Mesothelial cell of epicardium (in vitro differentiated cells): ENCODE measurements around the gene TMOD2. TPM values are rescaled to one million over a fixed set of nuclear protein-coding genes. Genes with fewer than 3 reads are reported as not detected.
"Not testable (repeated sequence)": the region's sequence is repeated elsewhere in the genome, so short reads cannot be mapped to it uniquely, and the experiment has no call there.

Experiments
- DNase-seq, 2 experiments: peaks; one replicate each; pipeline ENCODE4 v3.0.0; 2021; ENCODE audit warnings: low spot score in 2 of 2; ENCODE audit not compliant: unreplicated experiment in 2 of 2
- H3K27ac Mint-ChIP-seq: 2 replicates; pipeline ENCODE4 v1.8.0; 2021; ENCODE audit warnings: mixed read lengths
- H3K27me3 Mint-ChIP-seq: 2 replicates; pipeline ENCODE4 v1.8.0; 2021; ENCODE audit warnings: low read depth, mixed read lengths
- H3K36me3 Mint-ChIP-seq: 2 replicates; pipeline ENCODE4 v1.8.0; 2021; ENCODE audit warnings: mixed read lengths
- H3K4me1 Mint-ChIP-seq: 2 replicates; pipeline ENCODE4 v1.8.0; 2021; ENCODE audit warnings: mixed read lengths
- H3K4me3 Mint-ChIP-seq: 2 replicates; pipeline ENCODE4 v1.8.0; 2021; ENCODE audit warnings: mild to moderate bottlenecking, moderate library complexity, mixed read lengths
- H3K9me3 Mint-ChIP-seq: 2 replicates; pipeline ENCODE4 v1.8.0; 2021; ENCODE audit warnings: mixed read lengths
- total RNA-seq: library from RNA; stranded (reverse); gene quantifications from 3 replicates; pipeline ENCODE4 v1.2.1, GENCODE V29; 2021
- TF ChIP-seq, protein P1 (sequence below): fragments of 200-600 bp; sonication (generic); IDR thresholded peaks from one replicate; pipeline ENCODE4 v1.5.0; 2021; ENCODE audit warnings: antibody characterized with exemption; ENCODE audit not compliant: unreplicated experiment

Gene TMOD2
- total RNA-seq, 1 donor from 2014 or later: 10.0 TPM

DNA sequence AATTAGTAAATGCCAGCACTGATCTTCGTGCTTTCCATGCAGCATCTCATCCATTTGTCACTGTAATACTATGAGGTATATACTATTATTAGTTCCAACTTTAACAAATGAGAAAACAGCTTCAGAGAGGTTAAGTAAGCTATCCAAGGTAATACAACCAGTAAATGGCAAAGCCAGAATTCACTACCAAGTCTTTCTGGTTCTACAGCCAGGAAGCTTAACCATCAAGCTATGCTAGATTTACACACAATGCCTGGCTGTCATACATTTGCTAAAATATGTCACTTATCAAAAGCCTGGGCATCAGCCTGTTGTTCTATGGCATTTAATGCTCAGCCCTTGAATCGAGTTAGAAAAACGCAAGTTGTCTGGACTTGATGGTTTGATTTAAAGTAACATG lies 32.6 kb downstream of the TMOD2 start:
- Mint-ChIP-seq H3K4me3 (no peak overlapping the region), H3K27me3 (no peaks in the 10 kb centered on the region), H3K27ac (no peak overlapping the region), H3K9me3 (peaks cover 20% of the 10 kb centered on the region), H3K36me3 (peaks cover 26% of the 10 kb centered on the region), H3K4me1 (no peaks in the 10 kb centered on the region)
- no peak for DNase-seq
- TF ChIP-seq, protein P1, sequence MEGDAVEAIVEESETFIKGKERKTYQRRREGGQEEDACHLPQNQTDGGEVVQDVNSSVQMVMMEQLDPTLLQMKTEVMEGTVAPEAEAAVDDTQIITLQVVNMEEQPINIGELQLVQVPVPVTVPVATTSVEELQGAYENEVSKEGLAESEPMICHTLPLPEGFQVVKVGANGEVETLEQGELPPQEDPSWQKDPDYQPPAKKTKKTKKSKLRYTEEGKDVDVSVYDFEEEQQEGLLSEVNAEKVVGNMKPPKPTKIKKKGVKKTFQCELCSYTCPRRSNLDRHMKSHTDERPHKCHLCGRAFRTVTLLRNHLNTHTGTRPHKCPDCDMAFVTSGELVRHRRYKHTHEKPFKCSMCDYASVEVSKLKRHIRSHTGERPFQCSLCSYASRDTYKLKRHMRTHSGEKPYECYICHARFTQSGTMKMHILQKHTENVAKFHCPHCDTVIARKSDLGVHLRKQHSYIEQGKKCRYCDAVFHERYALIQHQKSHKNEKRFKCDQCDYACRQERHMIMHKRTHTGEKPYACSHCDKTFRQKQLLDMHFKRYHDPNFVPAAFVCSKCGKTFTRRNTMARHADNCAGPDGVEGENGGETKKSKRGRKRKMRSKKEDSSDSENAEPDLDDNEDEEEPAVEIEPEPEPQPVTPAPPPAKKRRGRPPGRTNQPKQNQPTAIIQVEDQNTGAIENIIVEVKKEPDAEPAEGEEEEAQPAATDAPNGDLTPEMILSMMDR: no peak

DNA sequence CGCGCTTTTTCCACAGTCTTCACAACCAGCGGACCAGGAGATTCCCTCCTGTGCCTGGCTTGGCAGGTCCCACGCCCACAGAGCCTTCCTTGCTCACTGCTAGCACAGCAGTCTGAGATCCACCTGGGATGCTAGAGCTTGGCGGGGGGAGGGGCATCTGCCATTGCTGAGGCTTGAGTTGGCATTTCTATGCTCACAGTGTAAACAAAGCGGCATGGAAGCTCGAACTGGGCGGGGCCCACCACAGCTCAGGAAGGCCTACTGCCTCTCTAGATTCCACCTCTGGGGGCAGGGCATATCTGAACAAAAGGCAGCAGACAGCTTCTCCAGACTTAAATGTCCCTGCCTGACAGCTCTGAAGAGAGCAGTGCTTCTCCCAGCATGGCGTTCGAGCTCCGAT lies 35.7 kb downstream of the TMOD2 start:
- H3K4me3 Mint-ChIP-seq, H3K27ac Mint-ChIP-seq, H3K27me3 Mint-ChIP-seq, DNase-seq, H3K4me1 Mint-ChIP-seq: not testable (repeated sequence)
- H3K36me3 Mint-ChIP-seq: peaks cover 24% of the 10 kb centered on the region
- H3K9me3 Mint-ChIP-seq: peaks cover 41% of the 10 kb centered on the region

DNA sequence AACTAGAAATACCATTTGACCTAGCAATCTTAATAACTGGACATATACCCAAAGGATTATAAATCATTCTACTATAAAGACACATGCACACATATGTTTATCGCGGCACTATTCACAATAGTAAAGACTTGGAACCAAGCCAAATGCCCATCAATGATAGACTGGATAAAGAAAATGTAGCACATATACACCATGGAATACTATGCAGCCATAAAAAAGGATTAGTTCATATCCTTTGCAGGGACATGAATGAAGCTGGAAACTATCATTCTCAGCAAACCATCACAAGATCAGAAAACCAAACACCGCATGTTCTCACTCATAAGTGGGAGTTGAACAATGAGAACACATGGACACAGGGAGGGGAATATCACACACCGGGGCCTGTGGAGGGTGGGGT lies 41.1 kb downstream of the TMOD2 start:
- H3K36me3 Mint-ChIP-seq, DNase-seq, H3K4me1 Mint-ChIP-seq, H3K4me3 Mint-ChIP-seq, H3K27me3 Mint-ChIP-seq, H3K27ac Mint-ChIP-seq: not testable (repeated sequence)
- peaks cover 35% of the 10 kb centered on the region for H3K9me3 Mint-ChIP-seq

DNA sequence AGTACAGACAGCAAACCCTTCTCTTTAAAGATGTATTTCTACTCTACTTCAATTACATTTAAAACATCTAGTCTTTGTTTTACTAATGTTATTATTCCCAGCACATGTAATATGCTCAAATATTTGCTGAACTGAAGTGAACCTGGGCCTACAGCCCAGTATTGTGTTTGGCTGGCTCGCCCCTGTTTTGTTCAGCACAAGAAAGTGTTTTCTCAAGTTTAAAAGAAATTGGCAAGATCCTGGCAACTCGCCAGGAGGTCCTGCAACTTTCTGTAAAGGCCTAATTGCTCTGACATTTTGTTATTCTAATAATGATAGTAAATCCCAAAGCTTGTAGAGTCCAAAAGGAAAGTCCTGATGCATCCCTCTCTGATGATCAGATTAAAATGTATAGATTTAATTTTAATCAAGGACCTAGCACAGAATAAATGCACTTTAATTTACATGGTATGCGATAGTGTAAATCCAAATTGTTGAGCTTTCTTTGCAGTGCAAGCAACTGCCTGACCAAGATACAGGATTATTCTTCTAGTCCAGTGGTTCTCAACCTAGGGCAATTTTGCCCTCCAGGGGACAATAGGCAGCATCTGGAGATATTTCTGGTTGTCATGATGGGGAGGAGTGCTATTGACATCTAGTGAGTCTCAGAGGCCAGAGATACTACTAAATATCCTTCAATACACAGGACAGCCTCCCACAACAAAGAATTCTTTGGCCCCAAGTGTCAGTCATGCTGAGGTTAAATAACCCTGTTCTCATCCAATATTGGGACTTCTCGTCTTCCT lies 42.3 kb downstream of the TMOD2 start:
- H3K27ac Mint-ChIP-seq: no peak overlapping the region
- H3K36me3 Mint-ChIP-seq: no peaks in the 10 kb centered on the region
- H3K27me3 Mint-ChIP-seq: peaks cover 6% of the 10 kb centered on the region
- DNase-seq: no peak
- no peaks in the 10 kb centered on the region for H3K4me1 Mint-ChIP-seq
- TF ChIP-seq, protein P1: no peak
- H3K4me3 Mint-ChIP-seq: no peak overlapping the region
- peaks cover 27% of the 10 kb centered on the region for H3K9me3 Mint-ChIP-seq

DNA sequence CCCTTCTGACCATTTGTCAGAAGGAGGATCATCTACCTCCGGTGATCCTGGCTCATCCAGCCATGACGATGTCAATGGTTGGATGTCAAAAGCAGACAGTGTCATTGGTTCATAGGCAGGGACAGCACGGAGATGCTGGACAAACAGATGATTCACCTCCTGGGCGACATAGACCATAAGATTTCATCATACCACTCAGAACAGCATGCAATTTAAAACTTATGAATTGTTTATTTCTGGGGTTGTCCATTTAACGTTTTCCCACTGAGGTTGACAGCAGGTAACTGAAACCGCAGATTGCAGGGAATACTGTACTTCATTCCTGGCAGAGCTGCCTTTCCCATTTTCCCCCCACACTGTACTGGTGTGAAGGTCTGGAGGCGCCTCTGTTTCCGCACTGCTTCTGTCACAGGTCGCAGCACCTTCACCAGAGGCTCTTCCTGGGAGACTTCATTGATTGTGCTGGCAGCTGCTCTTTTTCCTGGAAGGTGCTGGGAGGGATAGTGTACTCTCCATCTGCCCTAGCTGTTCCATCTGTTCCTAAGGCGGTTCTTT lies 45.5 kb downstream of the TMOD2 start:
- TF ChIP-seq, protein P1: no peak
- Mint-ChIP-seq H3K27me3 (no peaks in the 10 kb centered on the region), H3K9me3 (peaks cover 3% of the 10 kb centered on the region), H3K36me3 (no peaks in the 10 kb centered on the region), H3K27ac (no peak overlapping the region), H3K4me1 (no peaks in the 10 kb centered on the region), H3K4me3 (no peak overlapping the region)
- DNase-seq: no peak

DNA sequence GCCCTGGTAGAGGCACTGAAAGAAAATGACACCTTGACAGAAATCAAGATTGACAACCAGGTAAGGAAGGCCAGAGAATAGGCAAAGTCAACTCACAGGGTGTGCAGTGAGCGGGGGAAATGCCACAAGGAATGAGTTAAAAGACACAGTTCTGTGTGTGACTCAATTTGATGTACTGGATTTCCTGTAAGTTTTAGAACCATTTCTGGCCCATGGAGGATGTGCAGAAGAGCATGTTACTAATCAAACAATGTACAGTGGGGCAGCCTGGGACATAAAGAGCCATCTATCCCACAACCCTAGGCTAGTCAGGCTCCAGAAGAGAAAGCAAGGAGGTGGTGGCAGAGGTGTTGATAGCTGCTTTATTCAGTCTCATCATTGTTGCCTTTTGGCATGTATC lies 46.9 kb downstream of the TMOD2 start:
- H3K4me1 Mint-ChIP-seq: peaks cover 2% of the 10 kb centered on the region
- no peak for DNase-seq
- no peaks in the 10 kb centered on the region for H3K36me3 Mint-ChIP-seq
- no peaks in the 10 kb centered on the region for H3K9me3 Mint-ChIP-seq
- no peaks in the 10 kb centered on the region for H3K27me3 Mint-ChIP-seq
- H3K27ac Mint-ChIP-seq: no peak overlapping the region
- TF ChIP-seq, protein P1: no peak
- no peak overlapping the region for H3K4me3 Mint-ChIP-seq
